Caco-2 (cell line): ENCODE measurements around the gene EHD1. TPM values are rescaled to one million over a fixed set of nuclear protein-coding genes. Genes with fewer than 3 reads are reported as not detected.

Source experiments
- BruUV-seq: library from RNA; stranded (reverse); fragments of 400-500 nt; replicated peaks from 2 replicates; lab custom pipeline; 2021; lab: Mats Ljungman, UMichigan
- CTCF ChIA-PET: fragments of 300-600 bp; sonication (Branson Sonifier 250); formaldehyde crosslinking; loops from one replicate; lab custom pipeline; 2022; ENCODE audit warnings: antibody characterized with exemption; lab: Charles Lee
- POLR2A ChIA-PET: fragments of 300-600 bp; sonication (Branson Sonifier 250); formaldehyde crosslinking; loops from one replicate; lab custom pipeline; 2022; ENCODE audit warnings: antibody characterized with exemption; lab: Charles Lee
- DNase-seq, 2 experiments: peaks; one replicate each; pipeline versions ENCODE4 v3.0.0 to v3.0.0-alpha.2; 2020 to 2022
- H3K27me3 ChIP-seq: replicated peaks from 2 replicates; pipeline ENCODE4 v1.6.0; 2011; ENCODE audit warnings: low read length; ENCODE audit not compliant: control insufficient read depth, insufficient read depth
- H3K36me3 ChIP-seq: 2 replicates; pipeline ENCODE4 v1.5.1; 2011; ENCODE audit warnings: low read length; ENCODE audit not compliant: control insufficient read depth, insufficient read depth
- H3K4me1 ChIP-seq: fragments of 250-450 bp; sonication (Bioruptor Pico); 2 replicates; pipeline ENCODE4 v1.5.1; 2020; ENCODE audit warnings: mild to moderate bottlenecking
- H3K4me3 ChIP-seq: 2 replicates; pipeline ENCODE4 v1.5.1; 2011; ENCODE audit warnings: low read depth, mild to moderate bottlenecking, control low read depth, low read length
- H3K9me3 ChIP-seq: fragments of 250-450 bp; sonication (Bioruptor Pico); 2 replicates; pipeline ENCODE4 v1.5.1; 2020; ENCODE audit warnings: mild to moderate bottlenecking, moderate library complexity
- H3K27ac Mint-ChIP-seq: one replicate; pipeline ENCODE4 v1.8.0; 2022; ENCODE audit warnings: mixed read lengths; ENCODE audit not compliant: unreplicated experiment
- H3K27me3 Mint-ChIP-seq: one replicate; pipeline ENCODE4 v1.8.0; 2022; ENCODE audit warnings: mixed read lengths; ENCODE audit not compliant: insufficient read depth, unreplicated experiment
- H3K36me3 Mint-ChIP-seq: one replicate; pipeline ENCODE4 v1.8.0; 2022; ENCODE audit warnings: mild to moderate bottlenecking, mixed read lengths; ENCODE audit not compliant: insufficient read depth, unreplicated experiment
- H3K4me1 Mint-ChIP-seq: one replicate; pipeline ENCODE4 v1.8.0; 2022; ENCODE audit warnings: low read depth, mixed read lengths; ENCODE audit not compliant: unreplicated experiment
- H3K4me3 Mint-ChIP-seq: one replicate; pipeline ENCODE4 v1.8.0; 2022; ENCODE audit warnings: mild to moderate bottlenecking, moderate library complexity, mixed read lengths; ENCODE audit not compliant: unreplicated experiment
- H3K9me3 Mint-ChIP-seq: one replicate; pipeline ENCODE4 v1.8.0; 2022; ENCODE audit warnings: mixed read lengths; ENCODE audit not compliant: unreplicated experiment
- intact Hi-C: fragments of 100-400 bp; cut with micrococcal nuclease; formaldehyde crosslinking; loops from one replicate; pipeline ENCODE4 v1.10.0; 2022; ENCODE audit not compliant: unreplicated experiment
- microRNA-seq: library from miRNA; unstranded; fragments of <30 nt; microRNA quantifications from one replicate; pipeline ENCODE4 v1.2.0, GENCODE V29; 2022
- total RNA-seq: library from RNA; stranded (reverse); gene quantifications from 2 replicates; pipeline ENCODE4 v1.2.3, GENCODE V29; 2022
- TF ChIP-seq, protein P1 (sequence below), 2 experiments: fragments of 200-600 bp in 1 of 2; IDR thresholded peaks; 1 replicate in 1 of 2; 2 replicates in 1 of 2; pipeline versions ENCODE4 v1.5.1 to v1.8.0; 2011 to 2022; ENCODE audit warnings: antibody characterized with exemption in 1 of 2, control low read depth in 1 of 2, inconsistent platforms in 1 of 2, low read depth in 1 of 2, low read length in 1 of 2, mild to moderate bottlenecking in 1 of 2, moderate library complexity in 1 of 2; ENCODE audit not compliant: insufficient read depth in 1 of 2, severe bottlenecking in 1 of 2, unreplicated experiment in 1 of 2

EHD1 gene
- total RNA-seq, 1 experiment from 2014 or later: 129 TPM

DNA sequence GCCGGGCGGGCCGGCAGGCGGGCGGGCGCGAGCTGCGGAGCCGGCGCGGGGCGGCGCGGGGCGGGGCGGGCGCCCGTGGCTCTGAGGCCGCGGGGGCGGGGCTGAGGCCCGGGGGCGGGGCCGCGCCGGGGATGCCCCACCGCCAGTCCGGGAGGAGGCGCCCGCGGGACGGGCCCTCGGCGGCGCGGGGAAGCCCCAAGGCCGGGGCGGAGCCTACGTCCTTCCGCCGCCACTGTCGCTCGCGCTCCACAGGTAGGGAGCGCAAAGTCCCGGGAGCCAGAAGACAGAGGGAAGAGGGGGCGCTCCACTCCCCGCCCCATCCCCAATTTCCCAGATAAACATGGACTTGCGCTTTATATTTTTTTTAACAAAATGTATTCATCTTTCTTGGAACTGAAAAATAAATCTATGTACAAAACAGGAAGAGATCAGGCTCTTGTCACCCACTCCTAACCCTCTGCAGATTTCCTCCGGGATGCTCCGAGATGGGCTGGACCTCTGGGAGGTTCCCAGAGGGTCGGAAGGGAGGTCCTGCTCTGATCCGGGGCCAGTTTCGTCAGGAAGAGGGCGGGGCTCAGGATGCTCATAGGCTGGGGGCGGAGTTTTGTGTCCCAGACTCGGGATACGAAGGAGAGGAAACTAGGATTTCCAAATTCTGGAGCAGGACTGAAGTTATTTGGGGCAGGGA lies 75.1 kb downstream of the EHD1 start, which contains the start of gene MAP4K2:
TSS of gene MAP4K2 (minus strand) at position 57 of the 688 bp plus-strand sequence. CDS start 65 bp downstream, outside the sequence.
- H3K27me3 ChIP-seq: no peaks in the 10 kb centered on the region
- no TSS peak for BruUV-seq
- Mint-ChIP-seq H3K36me3 (peaks cover 16% of the 10 kb centered on the region), H3K4me1 (peaks cover 9% of the 10 kb centered on the region), H3K27me3 (no peaks in the 10 kb centered on the region), H3K9me3 (no peaks in the 10 kb centered on the region), H3K4me3 (peak within 1 kb of the TSS; percentile 87), H3K27ac (peak within 1 kb of the TSS; percentile 76)
- H3K9me3 ChIP-seq: no peaks in the 10 kb centered on the region
- intact Hi-C loops: loop anchor here (2.0 to 5.0 kb wide), 3 partner anchors 25 to 89 kb away; partner anchors contain the start of genes CDC42BPG and SF1
- peak; percentile 92 to 96 for DNase-seq
- H3K36me3 ChIP-seq: peaks cover 2% of the 10 kb centered on the region; the same call in 1 of the 2 replicates
- H3K4me3 ChIP-seq: peak within 1 kb of the TSS; percentile 75
- POLR2A ChIA-PET: interaction anchor here (0.5 to 1.9 kb wide), 3 partner anchors 25 to 207 kb away, joined by 3 to 18 read pairs (median 7); partner anchors contain the start of gene SF1
- CTCF ChIA-PET: interaction anchor here (0.5 to 1.0 kb wide), 7 partner anchors 15 to 1583 kb away, joined by 3 to 8 read pairs (median 3); partner anchors contain the start of genes CDC42BPG and SF1
- H3K4me1 ChIP-seq: peaks cover 20% of the 10 kb centered on the region
- TF ChIP-seq, protein P1, sequence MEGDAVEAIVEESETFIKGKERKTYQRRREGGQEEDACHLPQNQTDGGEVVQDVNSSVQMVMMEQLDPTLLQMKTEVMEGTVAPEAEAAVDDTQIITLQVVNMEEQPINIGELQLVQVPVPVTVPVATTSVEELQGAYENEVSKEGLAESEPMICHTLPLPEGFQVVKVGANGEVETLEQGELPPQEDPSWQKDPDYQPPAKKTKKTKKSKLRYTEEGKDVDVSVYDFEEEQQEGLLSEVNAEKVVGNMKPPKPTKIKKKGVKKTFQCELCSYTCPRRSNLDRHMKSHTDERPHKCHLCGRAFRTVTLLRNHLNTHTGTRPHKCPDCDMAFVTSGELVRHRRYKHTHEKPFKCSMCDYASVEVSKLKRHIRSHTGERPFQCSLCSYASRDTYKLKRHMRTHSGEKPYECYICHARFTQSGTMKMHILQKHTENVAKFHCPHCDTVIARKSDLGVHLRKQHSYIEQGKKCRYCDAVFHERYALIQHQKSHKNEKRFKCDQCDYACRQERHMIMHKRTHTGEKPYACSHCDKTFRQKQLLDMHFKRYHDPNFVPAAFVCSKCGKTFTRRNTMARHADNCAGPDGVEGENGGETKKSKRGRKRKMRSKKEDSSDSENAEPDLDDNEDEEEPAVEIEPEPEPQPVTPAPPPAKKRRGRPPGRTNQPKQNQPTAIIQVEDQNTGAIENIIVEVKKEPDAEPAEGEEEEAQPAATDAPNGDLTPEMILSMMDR (IDR thresholded peaks at IDR 0.05; ENCODE audit: insufficient read depth in 1 of 2, low read depth in 1 of 2, low read length in 1 of 2, severe bottlenecking in 1 of 2, unreplicated experiment in 1 of 2): peak; percentile 17 to 42

DNA sequence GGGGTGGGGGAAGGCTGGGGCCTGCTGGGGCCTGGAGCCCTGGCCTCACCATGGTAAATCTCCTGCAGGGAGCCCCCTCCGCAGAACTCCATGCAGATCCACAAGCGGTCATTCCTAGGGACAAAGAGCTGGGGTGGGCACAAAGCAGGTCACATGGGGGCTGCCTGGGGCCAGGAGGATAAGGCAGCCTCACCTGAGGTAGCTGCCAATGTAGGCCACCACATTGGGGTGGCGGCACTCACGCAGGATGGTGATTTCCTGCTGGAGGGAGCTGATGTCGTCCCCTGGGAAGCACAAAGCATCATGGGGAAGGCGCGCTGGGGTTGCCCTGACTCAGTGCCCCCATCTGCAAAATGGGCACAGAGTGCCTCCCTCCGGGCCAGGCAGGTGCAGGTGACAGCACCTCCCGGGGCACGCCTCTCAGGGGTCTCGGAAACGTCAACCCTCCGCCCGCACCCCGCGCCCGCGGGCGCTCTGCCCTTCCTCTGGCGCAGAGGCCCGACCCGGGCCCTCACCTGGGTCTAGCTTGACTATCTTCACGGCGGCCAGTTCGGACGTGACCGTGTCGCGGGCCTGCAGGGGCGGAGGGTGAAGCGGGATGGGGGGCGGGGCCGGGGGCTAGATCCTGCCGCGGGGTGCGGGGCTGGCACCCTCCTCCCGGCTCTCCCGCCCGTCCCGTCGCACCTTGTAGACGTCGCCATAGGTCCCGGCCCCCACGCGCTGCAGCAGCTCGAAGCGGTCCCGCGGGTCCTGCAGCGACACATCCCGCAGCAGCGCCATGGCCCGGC lies 75.9 kb downstream of the EHD1 start:
- Mint-ChIP-seq H3K4me3 (peak overlapping the region; percentile 87), H3K36me3 (peaks cover 16% of the 10 kb centered on the region), H3K9me3 (no peaks in the 10 kb centered on the region), H3K27me3 (no peaks in the 10 kb centered on the region), H3K4me1 (peaks cover 9% of the 10 kb centered on the region), H3K27ac (no peak overlapping the region)
- peak overlapping the region; percentile 75 for H3K4me3 ChIP-seq
- BruUV-seq: no TSS peak
- ChIA-PET POLR2A (interaction anchor here (0.5 to 1.9 kb wide), 4 partner anchors 24 to 207 kb away, joined by 3 to 18 read pairs (median 8); partner anchors contain the start of gene SF1), CTCF (interaction anchor here (0.5 to 1.0 kb wide), 3 partner anchors 15 to 1584 kb away, joined by 3 read pairs; partner anchors contain the start of gene SF1)
- DNase-seq: no peak
- intact Hi-C loops: loop anchor here (2.0 to 5.0 kb wide), 3 partner anchors 24 to 90 kb away; partner anchors contain the start of genes CDC42BPG and SF1
- H3K4me1 ChIP-seq: peaks cover 20% of the 10 kb centered on the region
- H3K9me3 ChIP-seq: no peaks in the 10 kb centered on the region
- TF ChIP-seq, protein P1 (IDR thresholded peaks at IDR 0.05; ENCODE audit: insufficient read depth in 1 of 2, low read depth in 1 of 2, low read length in 1 of 2, severe bottlenecking in 1 of 2, unreplicated experiment in 1 of 2): no peak
- no peaks in the 10 kb centered on the region for H3K27me3 ChIP-seq
- peaks cover 2% of the 10 kb centered on the region; the same call in 1 of the 2 replicates for H3K36me3 ChIP-seq

Small RNAs within 50 kb of the gene (microRNA-seq; reads per million reads assigned to microRNA genes)
- not detected for gene MIR6749
- 3.5 reads per million, percentile 22 among the genes with 10 or more reads in this experiment for gene MIR6750

Other genes starting within 250 kb of the EHD1 start
- gene NRXN2, start 155.4 kb downstream of the EHD1 start, total RNA-seq: 6.5 and 7.6 TPM in 2 replicates
- 4.0 and 4.1 TPM in 2 replicates for gene RASGRP2, start 134.5 kb downstream of the EHD1 start, total RNA-seq
- 0.51 and 1.4 TPM in 2 replicates for gene PYGM, start 118.6 kb downstream of the EHD1 start, total RNA-seq
- 359 and 386 TPM in 2 replicates for gene SF1, start 100.1 kb downstream of the EHD1 start, total RNA-seq
- 16.8 and 21.4 TPM in 2 replicates for gene MAP4K2, start 75.4 kb downstream of the EHD1 start, total RNA-seq
- 32.7 and 36.8 TPM in 2 replicates for gene MEN1, start 68.1 kb downstream of the EHD1 start, total RNA-seq
- gene CDC42BPG, start 34.0 kb downstream of the EHD1 start, total RNA-seq: 29.1 and 36.0 TPM in 2 replicates
- 27.9 and 31.1 TPM in 2 replicates for gene ATG2A, start 38.6 kb upstream of the EHD1 start, total RNA-seq
- 7.4 and 7.7 TPM in 2 replicates for gene PPP2R5B, start 46.1 kb upstream of the EHD1 start, total RNA-seq
- gene GPHA2, start 57.3 kb upstream of the EHD1 start, total RNA-seq: not detected in 2 replicates
- gene MAJIN, start 93.5 kb upstream of the EHD1 start, total RNA-seq: not detected in 2 replicates
- 0.79 and 1.4 TPM in 2 replicates for gene BATF2, start 118.3 kb upstream of the EHD1 start, total RNA-seq
- 91.7 and 103 TPM in 2 replicates for gene ARL2, start 135.5 kb upstream of the EHD1 start, total RNA-seq
- 35.5 and 35.8 TPM in 2 replicates for gene SNX15, start 148.8 kb upstream of the EHD1 start, total RNA-seq
- 21.2 and 21.6 TPM in 2 replicates for gene SAC3D1, start 162.6 kb upstream of the EHD1 start, total RNA-seq
- 0.16 and 0.23 TPM in 2 replicates for gene NAALADL1, start 179.9 kb upstream of the EHD1 start, total RNA-seq
- gene CDCA5, start 205.4 kb upstream of the EHD1 start, total RNA-seq: 67.0 and 71.1 TPM in 2 replicates
- gene ZFPL1, start 205.6 kb upstream of the EHD1 start, total RNA-seq: 44.5 and 46.0 TPM in 2 replicates
- 147 and 158 TPM in 2 replicates for gene VPS51, start 217.6 kb upstream of the EHD1 start, total RNA-seq
- 62.9 and 73.8 TPM in 2 replicates for gene TM7SF2, start 233.3 kb upstream of the EHD1 start, total RNA-seq
- 12.2 and 14.7 TPM in 2 replicates for gene ZNHIT2, start 239.1 kb upstream of the EHD1 start, total RNA-seq
- gene FAU, start 243.5 kb upstream of the EHD1 start, total RNA-seq: 918 and 972 TPM in 2 replicates
- 89.2 and 95.1 TPM in 2 replicates for gene MRPL49, start 243.7 kb upstream of the EHD1 start, total RNA-seq